ENCODE results near the gene HNRNPDL. TPM values are rescaled to one million over a fixed set of nuclear protein-coding genes. Genes with fewer than 3 reads are reported as not detected.
"Not testable (repeated sequence)": the region's sequence is repeated elsewhere in the genome, so short reads cannot be mapped to it uniquely, and the experiment has no call there.

HNRNPDL gene
- total RNA-seq, 1 experiment from 2014 or later = 346 TPM

DNA sequence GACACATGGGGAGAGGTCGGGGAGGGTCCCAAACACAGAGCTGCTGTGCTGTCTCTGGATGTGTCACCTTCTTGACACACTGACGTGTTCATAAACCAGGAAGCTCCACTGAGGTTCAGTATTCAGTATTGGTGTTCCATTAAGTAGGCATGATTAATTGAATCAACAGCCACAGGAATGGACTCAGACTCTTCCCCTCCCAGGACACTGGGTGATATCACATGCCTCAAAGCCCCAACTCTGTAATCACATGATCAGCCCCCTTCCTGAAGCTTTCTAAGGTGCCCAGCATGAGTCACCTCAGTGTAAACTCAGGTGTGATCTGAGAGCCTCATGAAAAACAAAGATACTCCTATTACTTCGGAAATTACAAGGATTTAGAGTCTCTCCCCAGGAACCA is 35.4 kb downstream of the HNRNPDL start:
- Mint-ChIP-seq H3K4me1 (peaks cover 7% of the 10 kb centered on the region), H3K9me3 (no peaks in the 10 kb centered on the region), H3K4me3 (no peak overlapping the region), H3K36me3 (no peaks in the 10 kb centered on the region), H3K27me3 (ENCODE audit: low read depth) (no peaks in the 10 kb centered on the region), H3K27ac (no peak overlapping the region)
- TF ChIP-seq ZNF121 (CRISPR knock-in tag; IDR thresholded peaks at IDR 0.05) = no peak
- TF ChIP-seq, protein P1, sequence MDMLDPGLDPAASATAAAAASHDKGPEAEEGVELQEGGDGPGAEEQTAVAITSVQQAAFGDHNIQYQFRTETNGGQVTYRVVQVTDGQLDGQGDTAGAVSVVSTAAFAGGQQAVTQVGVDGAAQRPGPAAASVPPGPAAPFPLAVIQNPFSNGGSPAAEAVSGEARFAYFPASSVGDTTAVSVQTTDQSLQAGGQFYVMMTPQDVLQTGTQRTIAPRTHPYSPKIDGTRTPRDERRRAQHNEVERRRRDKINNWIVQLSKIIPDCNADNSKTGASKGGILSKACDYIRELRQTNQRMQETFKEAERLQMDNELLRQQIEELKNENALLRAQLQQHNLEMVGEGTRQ (CRISPR knock-in tag; IDR thresholded peaks at IDR 0.05) = 0 out of 2 replicates have a peak, but pooled peaks have one; percentile 47
- no peak for TF ChIP-seq FOXP1 (CRISPR knock-in tag; IDR thresholded peaks at IDR 0.05; ENCODE audit: borderline replicate concordance)
- CTCF ChIA-PET = interaction anchor here (0.9 kb wide), 1 partner anchor 110 kb away, joined by 4 read pairs; no protein-coding TSS in a partner anchor
- POLR2A ChIA-PET = no interaction called here
- DNase-seq (ENCODE audit: low spot score) (no peak), ATAC-seq (peak; percentile 48; the same call in 1 of the 2 replicates)

DNA sequence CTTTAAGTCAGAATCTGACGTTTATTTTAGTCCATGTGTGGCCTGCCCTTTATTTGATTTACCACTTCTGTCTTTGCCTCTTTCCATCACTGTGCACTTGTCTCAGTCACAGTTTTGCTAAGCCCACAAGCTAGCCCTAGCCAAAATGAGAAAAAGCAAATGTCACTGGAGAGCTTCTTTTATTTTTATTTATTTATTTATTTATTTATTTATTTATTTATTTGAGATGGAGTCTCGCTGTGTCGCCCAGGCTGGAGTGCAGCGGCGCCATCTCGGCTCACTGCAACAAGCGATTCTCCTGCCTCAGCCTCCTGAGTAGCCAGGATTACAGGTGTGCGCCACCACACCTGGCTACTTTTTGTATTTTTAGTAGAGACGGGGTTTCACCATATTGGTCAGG is 40.2 kb downstream of the HNRNPDL start:
- CTCF ChIA-PET = interaction anchor here (1.5 kb wide), 1 partner anchor 9 kb away, joined by 6 read pairs; no protein-coding TSS in a partner anchor

DNA sequence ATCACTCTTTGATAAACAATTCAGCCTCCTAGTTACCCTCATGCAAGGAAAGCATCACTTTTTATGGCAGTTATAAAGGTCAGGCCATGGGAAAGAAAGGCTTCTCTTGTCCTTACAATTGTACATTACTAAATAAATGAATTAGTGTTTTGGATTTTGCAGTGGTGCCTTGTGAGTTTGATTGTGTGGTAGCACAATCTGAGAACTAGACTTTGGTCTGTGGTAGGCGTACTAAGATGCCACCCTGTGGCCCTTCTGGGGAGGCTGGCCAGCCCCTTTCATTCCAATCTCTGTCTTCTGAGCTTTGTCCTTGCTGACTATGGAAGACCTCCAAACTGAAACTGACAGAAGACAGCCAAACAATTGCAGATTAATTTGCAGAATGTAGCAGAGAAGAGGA is 41.9 kb downstream of the HNRNPDL start:
- Mint-ChIP-seq H3K4me1 (peaks cover 8% of the 10 kb centered on the region), H3K27me3 (ENCODE audit: low read depth) (peaks cover 9% of the 10 kb centered on the region), H3K4me3 (no peak overlapping the region), H3K9me3 (peaks cover 25% of the 10 kb centered on the region), H3K36me3 (peaks cover 16% of the 10 kb centered on the region), H3K27ac (no peak overlapping the region)
- DNase-seq (ENCODE audit: low spot score) (no peak), ATAC-seq (peak; percentile 44; the same call in 1 of the 2 replicates)
- ChIA-PET CTCF (interaction anchor here (0.6 to 1.5 kb wide), 3 partner anchors 8 to 113 kb away, joined by 3 to 6 read pairs (median 4); no protein-coding TSS in a partner anchor), POLR2A (no interaction called here)
- TF ChIP-seq, protein P2, sequence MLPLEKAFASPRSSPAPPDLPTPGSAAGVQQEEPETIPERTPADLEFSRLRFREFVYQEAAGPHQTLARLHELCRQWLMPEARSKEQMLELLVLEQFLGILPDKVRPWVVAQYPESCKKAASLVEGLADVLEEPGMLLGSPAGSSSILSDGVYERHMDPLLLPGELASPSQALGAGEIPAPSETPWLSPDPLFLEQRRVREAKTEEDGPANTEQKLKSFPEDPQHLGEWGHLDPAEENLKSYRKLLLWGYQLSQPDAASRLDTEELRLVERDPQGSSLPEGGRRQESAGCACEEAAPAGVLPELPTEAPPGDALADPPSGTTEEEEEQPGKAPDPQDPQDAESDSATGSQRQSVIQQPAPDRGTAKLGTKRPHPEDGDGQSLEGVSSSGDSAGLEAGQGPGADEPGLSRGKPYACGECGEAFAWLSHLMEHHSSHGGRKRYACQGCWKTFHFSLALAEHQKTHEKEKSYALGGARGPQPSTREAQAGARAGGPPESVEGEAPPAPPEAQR (CRISPR knock-in tag; IDR thresholded peaks at IDR 0.05) = no peak
- no peak for TF ChIP-seq CREB1 (CRISPR knock-in tag; IDR thresholded peaks at IDR 0.05)

More for the DNA sequence above, 40.2 kb downstream of the HNRNPDL start:
- H3K27me3 Mint-ChIP-seq (ENCODE audit: low read depth); H3K4me3 Mint-ChIP-seq; H3K27ac Mint-ChIP-seq; ATAC-seq; DNase-seq (ENCODE audit: low spot score): not testable (repeated sequence)
- POLR2A ChIA-PET = interaction anchor here (0.7 kb wide), 2 partner anchors 28 to 502 kb away, joined by 5 to 6 read pairs; no protein-coding TSS in a partner anchor
- H3K36me3 Mint-ChIP-seq = peaks cover 13% of the 10 kb centered on the region
- H3K9me3 Mint-ChIP-seq = peaks cover 19% of the 10 kb centered on the region
- H3K4me1 Mint-ChIP-seq = peaks cover 10% of the 10 kb centered on the region

DNA sequence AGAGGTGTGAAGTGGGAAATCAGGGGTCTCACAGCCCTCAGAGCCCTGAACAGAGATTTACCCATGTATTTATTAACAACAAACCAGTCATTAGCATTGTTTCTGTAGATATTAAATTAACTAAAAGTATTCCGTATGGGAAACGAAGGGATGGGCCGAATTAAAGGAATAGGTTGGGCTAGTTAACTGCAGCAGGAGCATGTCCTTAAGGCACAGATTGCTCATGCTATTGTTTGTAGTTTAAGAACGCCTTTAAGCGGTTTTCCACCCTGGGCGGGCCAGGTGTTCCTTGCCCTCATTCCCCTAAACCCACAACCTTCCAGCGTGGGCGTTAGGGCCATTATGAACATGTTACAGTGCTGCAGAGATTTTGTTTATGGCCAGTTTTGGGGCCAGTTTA is 44.0 kb downstream of the HNRNPDL start:
- POLR2A ChIA-PET; ATAC-seq; H3K4me1 Mint-ChIP-seq; H3K27ac Mint-ChIP-seq; H3K4me3 Mint-ChIP-seq; H3K27me3 Mint-ChIP-seq (ENCODE audit: low read depth); CTCF ChIA-PET; DNase-seq (ENCODE audit: low spot score): not testable (repeated sequence)
- peaks cover 25% of the 10 kb centered on the region for H3K9me3 Mint-ChIP-seq
- H3K36me3 Mint-ChIP-seq = peaks cover 16% of the 10 kb centered on the region

DNA sequence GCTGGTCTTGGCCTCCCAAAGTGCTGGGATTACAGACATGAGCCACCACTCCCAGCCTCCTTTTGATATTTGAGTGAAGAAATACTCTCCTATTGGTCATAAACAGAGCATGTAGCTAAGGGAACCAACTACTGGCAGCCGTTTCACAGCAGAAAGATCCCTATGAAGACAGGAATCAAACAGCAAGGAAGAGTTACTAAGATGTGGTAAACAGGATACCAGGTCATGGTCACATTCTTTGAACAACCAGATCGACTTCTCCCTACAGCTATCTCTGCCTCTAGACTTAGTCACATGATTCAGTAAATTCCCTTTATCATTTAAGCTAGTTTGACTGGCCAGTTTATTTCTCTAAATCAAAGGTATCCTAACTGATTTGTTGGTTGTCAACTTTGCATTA is 47.5 kb downstream of the HNRNPDL start:
- no peak for DNase-seq (ENCODE audit: low spot score)
- ChIA-PET CTCF (no interaction called here), POLR2A (interaction anchor here (0.6 to 0.8 kb wide), 2 partner anchors 8 to 105 kb away, joined by 3 to 4 read pairs; partner anchors contain the start of gene HNRNPD)

DNA sequence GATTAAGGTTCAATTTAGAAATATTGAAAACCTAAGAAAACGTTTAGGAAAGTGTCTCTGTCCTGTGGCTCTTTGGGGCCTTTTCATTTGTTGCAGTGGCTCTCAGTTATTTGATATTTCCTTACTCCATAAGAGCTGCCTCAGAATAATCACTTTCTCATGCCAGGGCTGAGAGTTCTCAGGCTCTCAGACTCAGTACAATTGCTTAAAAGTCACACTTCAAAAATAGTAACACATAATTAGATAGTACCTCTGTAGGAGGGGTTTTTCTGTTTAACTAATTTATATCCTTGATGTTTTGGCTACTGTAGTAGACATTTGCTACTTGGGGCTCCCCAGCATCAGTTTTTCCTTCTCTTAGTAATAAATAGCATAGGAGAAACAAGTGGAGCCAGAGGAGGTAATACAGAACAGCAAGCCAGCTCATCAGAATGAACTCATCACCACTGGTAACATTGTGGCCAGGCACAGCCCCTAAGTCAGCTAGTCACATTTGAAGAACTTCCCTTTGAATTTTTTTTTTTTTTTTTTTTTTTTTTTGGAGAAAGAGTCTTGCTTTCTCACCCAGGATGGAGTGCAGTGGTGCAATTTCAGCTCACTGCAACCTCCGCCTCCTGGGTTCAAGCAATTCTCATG is 48.5 kb downstream of the HNRNPDL start:
- Mint-ChIP-seq H3K27me3 (ENCODE audit: low read depth) (peaks cover 9% of the 10 kb centered on the region), H3K4me1 (no peaks in the 10 kb centered on the region), H3K9me3 (peaks cover 26% of the 10 kb centered on the region), H3K4me3 (no peak overlapping the region), H3K27ac (no peak overlapping the region), H3K36me3 (peaks cover 18% of the 10 kb centered on the region)
- CTCF ChIA-PET = no interaction called here
- no peak for DNase-seq (ENCODE audit: low spot score)
- POLR2A ChIA-PET = interaction anchor here (0.6 to 1.9 kb wide), 3 partner anchors 41 to 106 kb away, joined by 3 to 10 read pairs (median 4); no protein-coding TSS in a partner anchor
- no peak for ATAC-seq
- TF ChIP-seq CREB1 (CRISPR knock-in tag; IDR thresholded peaks at IDR 0.05) (no peak), NFATC4 (CRISPR knock-in tag; IDR thresholded peaks at IDR 0.05) (no peak), NFE2L1 (CRISPR knock-in tag; IDR thresholded peaks at IDR 0.05) (no peak), MXD4 (CRISPR knock-in tag; IDR thresholded peaks at IDR 0.05; ENCODE audit: borderline replicate concordance) (no peak), CREM (CRISPR knock-in tag; IDR thresholded peaks at IDR 0.05) (no peak), FOXP1 (CRISPR knock-in tag; IDR thresholded peaks at IDR 0.05; ENCODE audit: borderline replicate concordance) (no peak), JUN (CRISPR knock-in tag; IDR thresholded peaks at IDR 0.05) (no peak), JAZF1 (CRISPR knock-in tag; IDR thresholded peaks at IDR 0.05) (no peak)
- TF ChIP-seq, protein P3, sequence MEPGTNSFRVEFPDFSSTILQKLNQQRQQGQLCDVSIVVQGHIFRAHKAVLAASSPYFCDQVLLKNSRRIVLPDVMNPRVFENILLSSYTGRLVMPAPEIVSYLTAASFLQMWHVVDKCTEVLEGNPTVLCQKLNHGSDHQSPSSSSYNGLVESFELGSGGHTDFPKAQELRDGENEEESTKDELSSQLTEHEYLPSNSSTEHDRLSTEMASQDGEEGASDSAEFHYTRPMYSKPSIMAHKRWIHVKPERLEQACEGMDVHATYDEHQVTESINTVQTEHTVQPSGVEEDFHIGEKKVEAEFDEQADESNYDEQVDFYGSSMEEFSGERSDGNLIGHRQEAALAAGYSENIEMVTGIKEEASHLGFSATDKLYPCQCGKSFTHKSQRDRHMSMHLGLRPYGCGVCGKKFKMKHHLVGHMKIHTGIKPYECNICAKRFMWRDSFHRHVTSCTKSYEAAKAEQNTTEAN (CRISPR knock-in tag; IDR thresholded peaks at IDR 0.05) = no peak
- TF ChIP-seq, protein P4, sequence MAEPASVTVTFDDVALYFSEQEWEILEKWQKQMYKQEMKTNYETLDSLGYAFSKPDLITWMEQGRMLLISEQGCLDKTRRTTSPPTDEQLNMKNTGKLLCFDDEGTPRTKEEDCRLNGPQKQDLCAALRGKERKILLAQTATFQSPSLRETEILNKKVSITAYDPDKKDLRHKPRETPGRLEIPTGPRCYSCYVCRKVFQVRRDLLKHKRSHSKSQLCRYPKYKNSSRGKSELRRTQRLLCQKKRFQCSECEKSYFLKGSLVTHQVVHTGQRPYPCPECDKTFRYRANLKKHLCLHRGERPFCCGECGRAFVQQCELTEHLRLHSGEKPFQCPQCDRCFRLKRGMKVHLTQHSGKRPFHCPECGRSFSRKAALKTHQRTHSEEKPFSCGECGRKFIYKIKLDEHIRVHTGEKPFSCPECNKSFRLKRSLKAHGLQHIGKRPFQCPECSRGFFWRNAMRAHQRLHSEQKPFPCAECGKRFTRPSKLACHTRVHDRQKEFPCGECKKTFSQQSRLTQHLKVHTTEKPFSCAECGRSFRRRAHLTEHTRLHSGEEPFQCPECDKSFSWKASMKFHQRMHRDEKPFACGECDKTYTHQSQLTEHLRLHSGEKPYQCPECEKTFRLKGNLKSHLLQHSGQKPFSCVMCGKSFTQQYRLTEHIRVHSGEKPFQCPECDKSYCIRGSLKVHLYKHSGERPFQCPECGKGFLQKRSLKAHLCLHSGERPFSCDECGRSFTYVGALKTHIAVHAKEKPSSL (CRISPR knock-in tag; conservative IDR thresholded peaks at IDR 0.05) = no peak
- TF ChIP-seq, protein P1 (CRISPR knock-in tag; IDR thresholded peaks at IDR 0.05) = no peak

More for the DNA sequence above, 47.5 kb downstream of the HNRNPDL start:
- no peak overlapping the region for H3K27ac Mint-ChIP-seq
- H3K36me3 Mint-ChIP-seq = peaks cover 17% of the 10 kb centered on the region
- ATAC-seq = no peak
- no peak overlapping the region for H3K4me3 Mint-ChIP-seq
- H3K4me1 Mint-ChIP-seq = no peaks in the 10 kb centered on the region
- H3K9me3 Mint-ChIP-seq = peaks cover 26% of the 10 kb centered on the region
- peaks cover 9% of the 10 kb centered on the region for H3K27me3 Mint-ChIP-seq (ENCODE audit: low read depth)
- TF ChIP-seq ZNF423 (CRISPR knock-in tag; IDR thresholded peaks at IDR 0.05) = no peak

Data from WTC11 (cell line).